Left lung (tissue), 10 donors: Measurements from ENCODE around the gene FILIP1L. TPM values are rescaled to one million over a fixed set of nuclear protein-coding genes. Genes with fewer than 3 reads are reported as not detected.

Source experiments
- ATAC-seq: fragments of 200-7000 bp; cut with Tn5 transposase; one replicate; pipeline ENCODE4 v1.9.1; 2020; ENCODE audit warnings: moderate library complexity
- DNase-seq, 4 donors: peaks; one replicate each; pipeline ENCODE4 v3.0.0-alpha.2; 2013 to 2020
- H3K27ac ChIP-seq, 2 donors: fragments of 200-600 bp; sonication (generic) in 1 of 2; one replicate each; pipeline versions ENCODE4 v1.5.0 to v1.8.0; 2020 to 2021
- H3K27me3 ChIP-seq, 2 donors: fragments of 200-600 bp; sonication (generic) in 1 of 2; one replicate each; pipeline versions ENCODE4 v1.5.0 to v1.8.0; 2020 to 2021
- H3K36me3 ChIP-seq, 2 donors: fragments of 200-600 bp; sonication (generic) in 1 of 2; one replicate each; pipeline versions ENCODE4 v1.5.0 to v1.8.0; 2020 to 2021
- H3K4me1 ChIP-seq, 2 donors: fragments of 200-600 bp; one replicate each; pipeline ENCODE4 v1.8.0; 2021
- H3K4me3 ChIP-seq, 2 donors: fragments of 200-600 bp; sonication (generic) in 1 of 2; one replicate each; pipeline versions ENCODE4 v1.5.0 to v1.8.0; 2020 to 2021; ENCODE audit warnings: mild to moderate bottlenecking in 1 of 2
- H3K9me3 ChIP-seq, 2 donors: fragments of 200-600 bp; sonication (generic) in 1 of 2; one replicate each; pipeline versions ENCODE4 v1.5.0 to v1.8.0; 2020 to 2021
- CTCF ChIP-seq, 2 donors: fragments of 200-600 bp; sonication (generic) in 1 of 2; IDR thresholded peaks; one replicate each; pipeline versions ENCODE4 v1.5.0 to v1.8.0; 2021; ENCODE audit warnings: antibody characterized with exemption in 2 of 2
- intact Hi-C, 2 donors: fragments of 100-400 bp; cut with DNase I; formaldehyde crosslinking; loops; one replicate each; pipeline versions ENCODE4 v1.11.2 to v1.14.2; 2022
- polyA plus RNA-seq, 6 donors: library from polyadenylated mRNA; unstranded; fragments of 120-200 nt; gene quantifications; one replicate each; pipeline ENCODE4 v1.2.1, GENCODE V29; 2013; ENCODE audit not compliant: insufficient read length in 6 of 6
- total RNA-seq, 2 donors: library from RNA; stranded (reverse); fragmentation: NEBNext Ultra II Directional; extraction: Animal tissue kit (Norgen Biotek cat#: 25700); gene quantifications; one replicate each; pipeline ENCODE4 v1.2.1, GENCODE V29; 2021
- donor health status: DM: no; HTN: yes; CAD: no.
- donor health status: DM: no; HTN: no; CAD: no.

The FILIP1L gene
- total and polyA plus RNA-seq, 8 donors = 10.6 to 68.9 (median 14.8) TPM

GRCh38 chr3:99938270-99938911 is 175.9 kb downstream of the FILIP1L start:
- no peak for ATAC-seq
- H3K36me3 ChIP-seq = no peaks in the 10 kb centered on the region
- H3K4me3 ChIP-seq = no peak overlapping the region
- peaks cover 4 to 9% of the 10 kb centered on the region in 2 donors for H3K4me1 ChIP-seq
- no peaks in the 10 kb centered on the region for H3K27me3 ChIP-seq
- intact Hi-C loops = no loop called here
- no peak for DNase-seq
- TF ChIP-seq CTCF (IDR thresholded peaks at IDR 0.05) = no peak
- H3K27ac ChIP-seq = no peak overlapping the region
- no peaks in the 10 kb centered on the region for H3K9me3 ChIP-seq

- DNase-seq = peak in 1 of 4 donors; percentile 61
These were observed 179.1 kb downstream of the FILIP1L start for GRCh38 chr3:99934975-99935797.

GRCh38 chr3:99933971-99934750 is 180.1 kb downstream of the FILIP1L start:
- TF ChIP-seq CTCF (IDR thresholded peaks at IDR 0.05) = no peak
- peaks cover 4 to 6% of the 10 kb centered on the region in 2 donors for H3K4me1 ChIP-seq
- H3K27me3 ChIP-seq = no peaks in the 10 kb centered on the region
- no peak for ATAC-seq
- no peak for DNase-seq
- H3K4me3 ChIP-seq = no peak overlapping the region
- no peaks in the 10 kb centered on the region for H3K36me3 ChIP-seq
- no peak overlapping the region for H3K27ac ChIP-seq
- intact Hi-C loops = no loop called here
- H3K9me3 ChIP-seq = no peaks in the 10 kb centered on the region

More at GRCh38 chr3:99934975-99935797, 179.1 kb downstream of the FILIP1L start:
- peaks cover 4 to 9% of the 10 kb centered on the region in 2 donors for H3K4me1 ChIP-seq
- H3K27me3 ChIP-seq = no peaks in the 10 kb centered on the region
- intact Hi-C loops = no loop called here
- H3K9me3 ChIP-seq = no peaks in the 10 kb centered on the region
- no peak overlapping the region for H3K4me3 ChIP-seq
- ATAC-seq = peak; percentile 40
- H3K27ac ChIP-seq = peak overlapping the region in 1 of 2 donors; percentile 17
- H3K36me3 ChIP-seq = no peaks in the 10 kb centered on the region
- no peak for TF ChIP-seq CTCF (IDR thresholded peaks at IDR 0.05)

GRCh38 chr3:99931059-99931458 is 183.2 kb downstream of the FILIP1L start:
- H3K27ac ChIP-seq = peak overlapping the region in 1 of 2 donors; percentile 22
- H3K9me3 ChIP-seq = no peaks in the 10 kb centered on the region
- H3K36me3 ChIP-seq = no peaks in the 10 kb centered on the region
- H3K4me3 ChIP-seq = no peak overlapping the region
- H3K27me3 ChIP-seq = no peaks in the 10 kb centered on the region
- peaks cover 6 to 7% of the 10 kb centered on the region in 2 donors for H3K4me1 ChIP-seq
- intact Hi-C loops = no loop called here
- ATAC-seq (peak; percentile 82), DNase-seq (no peak)
- no peak for TF ChIP-seq CTCF (IDR thresholded peaks at IDR 0.05)
